ENCODE results near the gene XPR1.

The XPR1 gene

DNA sequence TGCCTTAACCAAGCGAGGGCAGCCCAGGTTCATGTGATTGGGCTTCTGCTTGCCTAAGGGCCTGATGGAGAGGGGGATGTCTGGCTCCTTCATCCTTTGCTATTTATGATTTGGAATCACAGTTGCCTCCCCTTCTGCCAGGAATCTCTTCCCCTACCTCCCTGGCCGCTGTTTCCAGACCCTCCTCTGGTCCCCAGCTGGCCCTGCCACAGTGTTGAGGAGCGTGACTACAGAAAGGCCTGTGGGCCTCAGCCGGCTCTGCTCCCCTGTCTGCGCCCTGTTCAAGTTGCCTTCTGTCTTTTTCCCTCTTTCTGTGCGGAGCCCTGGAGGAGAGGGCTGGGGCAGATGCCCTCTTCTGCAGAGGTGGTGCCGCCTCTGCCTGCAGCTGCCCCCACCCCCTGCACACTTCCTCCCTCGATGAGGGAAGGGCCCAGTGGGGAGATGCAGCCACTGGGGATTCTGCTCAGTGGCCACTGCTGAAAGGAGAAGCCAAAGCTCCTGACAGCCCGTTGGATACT is 287.4 kb downstream of the XPR1 start:
- no peak for DNase-seq

DNA sequence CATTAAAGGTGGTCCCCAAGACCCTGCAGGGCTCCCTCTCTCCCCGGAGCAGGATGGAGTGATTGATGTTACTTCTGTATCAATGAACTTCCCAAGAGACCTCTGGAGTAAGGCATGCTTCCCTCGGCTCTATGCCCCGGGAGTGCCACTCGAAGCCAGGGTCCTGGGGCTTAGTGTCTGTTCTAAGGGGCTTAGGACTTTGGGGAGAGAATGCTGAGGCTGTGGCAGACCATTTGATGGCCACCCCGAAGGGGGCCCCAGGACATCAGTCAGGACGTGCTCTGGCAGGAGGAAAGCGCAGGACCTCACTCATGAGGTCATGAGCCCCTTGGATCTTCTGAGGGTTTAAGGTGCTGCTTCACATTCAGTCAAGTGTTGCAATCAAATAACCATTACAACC is 288.4 kb downstream of the XPR1 start:
- no peak for DNase-seq

DNA sequence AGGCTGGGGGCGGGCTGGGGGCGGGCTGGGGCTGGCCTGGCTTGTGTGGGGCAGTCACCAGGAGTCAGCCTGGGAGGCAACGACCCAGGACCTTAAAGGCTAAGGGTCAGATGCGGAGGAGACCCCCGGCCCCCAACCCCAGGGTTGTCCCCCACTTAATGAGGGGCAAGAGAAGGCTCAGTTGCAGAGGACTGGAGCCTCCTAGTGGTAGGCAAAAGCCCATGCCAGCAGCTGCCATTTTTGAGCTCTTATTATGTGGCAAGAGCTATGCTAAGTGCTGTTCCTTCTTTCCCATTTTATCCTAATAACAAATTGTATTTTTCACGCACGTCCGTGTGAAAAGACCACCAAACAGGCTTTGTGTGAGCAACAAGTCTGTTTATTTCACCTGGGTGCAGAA is 288.9 kb downstream of the XPR1 start:
- DNase-seq = no peak

DNA sequence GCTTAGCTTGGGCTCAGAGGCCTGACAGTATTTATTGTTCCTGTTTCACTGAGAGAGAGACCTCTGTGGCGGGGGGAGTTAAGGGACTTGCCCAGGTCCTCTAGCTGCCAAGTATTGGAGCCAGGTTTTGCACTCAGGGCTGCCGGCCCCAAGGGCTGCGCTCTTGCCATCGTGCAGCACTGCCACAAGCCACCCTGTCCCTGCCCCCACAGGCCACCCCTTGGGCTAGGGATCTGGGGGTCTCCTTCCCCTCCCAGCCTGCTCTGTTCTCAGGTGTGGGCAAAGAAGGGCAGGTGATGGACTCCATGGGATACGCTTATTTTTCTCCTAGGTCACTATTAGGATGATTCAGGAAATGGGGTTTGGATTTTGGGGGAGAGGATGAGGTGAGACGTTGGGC is 289.6 kb downstream of the XPR1 start:
- no peak for DNase-seq

DNA sequence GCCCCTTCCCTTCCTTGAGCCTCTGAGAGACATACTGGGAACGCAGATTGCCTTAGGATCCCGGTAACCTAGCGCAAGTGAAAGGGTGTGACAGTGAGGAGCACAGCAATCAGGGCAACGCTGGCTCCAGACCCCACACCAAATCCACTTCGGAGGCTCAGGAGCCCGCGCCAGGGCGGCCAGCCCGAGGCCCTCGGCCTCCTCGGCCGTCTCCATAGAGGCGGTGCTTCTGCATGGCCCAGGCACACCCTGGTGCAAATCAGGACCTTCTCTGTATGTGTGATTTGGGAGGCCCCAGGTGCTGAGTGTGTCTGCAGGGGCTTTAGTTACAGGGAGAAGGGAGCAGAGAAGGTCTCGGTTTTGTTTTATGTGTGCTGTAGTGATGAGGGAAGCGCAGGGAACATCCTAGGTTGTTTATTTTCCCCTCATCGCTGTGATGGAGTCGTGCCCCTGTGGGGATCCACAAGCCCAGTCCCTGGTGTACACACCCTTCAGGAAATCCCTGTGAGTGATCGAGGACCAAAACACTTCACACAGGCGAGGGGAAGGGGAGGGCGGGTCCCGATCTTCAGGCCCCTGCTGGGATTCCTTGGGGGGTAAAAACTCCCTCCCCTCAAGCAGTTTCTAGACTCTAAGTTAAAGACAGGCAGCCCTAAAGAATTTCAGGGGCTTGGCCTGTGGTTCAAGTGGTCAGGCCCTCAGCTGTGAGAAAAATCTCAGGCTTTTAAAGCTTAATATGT is 290.2 kb downstream of the XPR1 start:
- DNase-seq = no peak

DNA sequence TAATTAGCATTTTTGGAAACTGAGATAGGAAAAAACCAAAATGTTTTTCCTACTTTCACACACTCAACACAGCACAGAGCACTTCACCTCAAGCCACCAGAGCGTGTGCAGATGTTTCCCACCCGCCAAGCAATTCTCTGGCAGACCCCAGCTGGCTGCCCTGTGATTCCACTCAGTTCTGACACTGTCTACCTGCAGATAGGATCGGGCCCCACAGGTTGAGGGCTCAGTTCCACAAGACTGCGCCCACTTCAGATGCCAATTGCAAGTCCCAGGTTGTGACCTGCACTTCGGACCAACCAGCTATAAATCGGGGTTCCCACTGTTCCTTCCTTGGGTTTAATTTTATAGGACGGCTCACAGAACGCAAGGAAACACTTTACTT is 290.8 kb downstream of the XPR1 start:
- DNase-seq = no peak

DNA sequence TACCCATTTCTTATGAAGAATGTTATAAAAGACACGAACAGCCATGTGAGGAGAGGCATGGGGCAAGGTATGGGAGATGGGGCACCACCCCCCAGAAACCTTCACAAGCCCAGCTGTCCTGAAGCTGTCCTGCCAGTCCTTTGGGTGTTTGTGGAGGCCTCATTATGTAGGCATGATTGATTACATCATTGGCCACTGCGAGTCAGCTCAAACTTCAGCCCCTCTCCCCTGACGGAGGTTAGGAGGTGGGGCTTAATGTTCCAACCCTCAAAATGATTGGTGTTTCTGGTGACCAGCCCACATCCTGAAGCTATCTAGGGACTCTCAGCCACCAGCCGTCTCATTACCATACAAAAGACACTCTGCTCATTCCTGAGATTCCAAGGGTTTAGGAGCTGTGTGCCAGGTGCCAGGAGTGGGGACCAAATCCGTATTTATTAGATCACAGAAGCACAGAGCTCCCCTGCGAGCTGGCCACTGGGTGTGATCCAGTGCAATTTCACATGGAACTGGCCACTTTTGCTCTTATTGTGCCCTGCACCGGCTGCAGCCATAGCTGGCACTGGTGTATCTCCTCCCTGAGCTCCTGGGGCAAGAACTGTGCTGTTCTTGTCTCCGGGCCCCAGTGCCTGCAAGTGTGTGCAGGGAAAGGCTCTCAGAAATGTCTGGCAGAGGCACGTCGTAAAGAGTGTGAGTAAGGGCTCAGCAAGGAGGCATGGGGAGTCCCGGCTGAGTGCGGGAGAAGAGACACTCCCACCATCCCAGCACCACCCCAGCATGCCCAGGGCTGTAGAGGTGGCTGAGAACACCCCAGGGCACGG is 291.4 kb downstream of the XPR1 start:
- DNase-seq = peak; percentile 61

DNA sequence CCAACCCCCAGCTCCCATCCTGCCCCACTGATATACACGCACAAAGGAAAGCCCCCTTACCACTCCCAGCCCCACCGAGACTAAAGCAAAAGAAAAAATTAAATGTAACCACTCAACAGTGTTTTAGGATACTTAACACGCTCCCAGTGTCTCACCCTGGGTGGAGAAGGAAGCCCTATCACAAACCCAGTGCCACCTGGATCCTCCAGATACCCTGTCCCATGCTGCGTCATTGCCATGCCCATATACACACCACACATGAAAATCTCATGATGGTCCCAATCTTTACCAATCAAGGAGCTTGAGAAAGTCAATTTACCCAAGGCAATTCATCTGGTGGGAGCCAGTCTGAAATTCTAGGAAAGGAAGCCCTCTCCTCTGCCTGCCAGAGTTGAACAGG is 292.1 kb downstream of the XPR1 start:
- peak; percentile 63 for DNase-seq

DNA sequence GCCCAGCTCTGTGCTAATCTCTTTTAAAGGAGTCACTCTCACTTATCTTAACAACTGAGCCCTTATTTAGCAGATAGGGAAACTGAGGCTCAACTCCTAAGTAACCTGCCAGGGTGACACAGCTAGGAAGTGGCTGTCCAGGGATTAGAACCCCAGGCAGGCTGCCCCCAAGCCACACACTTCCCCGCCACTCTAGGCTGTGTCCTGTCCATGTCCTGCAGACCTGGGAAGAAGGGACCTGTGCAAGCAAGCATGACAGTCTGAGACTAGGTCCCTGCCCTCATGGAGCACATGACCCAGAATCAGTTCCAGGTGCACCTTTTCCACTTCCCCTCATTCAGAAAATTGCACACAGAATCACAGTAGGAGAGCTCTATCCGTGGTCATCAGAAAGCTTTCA is 293.1 kb downstream of the XPR1 start:
- no peak for DNase-seq

DNA sequence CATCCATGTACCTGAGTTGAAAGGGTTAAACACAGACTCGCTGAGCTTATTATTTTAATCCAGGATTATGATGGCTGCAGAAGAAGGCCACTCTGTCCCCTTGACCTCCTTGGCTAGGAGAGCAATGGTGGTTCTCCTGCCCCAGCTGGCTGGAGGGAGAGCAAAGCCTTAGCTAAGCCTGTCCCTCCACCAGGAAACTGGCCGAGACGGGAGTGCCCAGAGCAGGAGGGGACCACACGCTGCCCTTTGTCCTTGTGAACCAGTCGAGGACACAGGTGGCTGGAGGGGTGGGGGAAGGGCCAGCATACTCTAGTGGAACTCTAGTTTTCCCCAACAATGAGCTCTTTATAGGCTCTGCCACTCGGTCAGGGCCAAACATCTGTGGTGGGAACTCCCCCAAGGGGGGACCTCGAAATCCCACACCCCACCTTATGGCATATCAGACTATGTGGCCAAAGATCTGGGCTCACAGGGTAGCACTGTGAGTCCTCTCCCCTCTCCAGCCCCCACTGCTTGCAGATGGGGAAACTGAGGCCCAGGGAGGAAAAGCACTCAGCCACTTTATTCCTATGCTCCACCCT is 293.7 kb downstream of the XPR1 start:
- no peak for DNase-seq

DNA sequence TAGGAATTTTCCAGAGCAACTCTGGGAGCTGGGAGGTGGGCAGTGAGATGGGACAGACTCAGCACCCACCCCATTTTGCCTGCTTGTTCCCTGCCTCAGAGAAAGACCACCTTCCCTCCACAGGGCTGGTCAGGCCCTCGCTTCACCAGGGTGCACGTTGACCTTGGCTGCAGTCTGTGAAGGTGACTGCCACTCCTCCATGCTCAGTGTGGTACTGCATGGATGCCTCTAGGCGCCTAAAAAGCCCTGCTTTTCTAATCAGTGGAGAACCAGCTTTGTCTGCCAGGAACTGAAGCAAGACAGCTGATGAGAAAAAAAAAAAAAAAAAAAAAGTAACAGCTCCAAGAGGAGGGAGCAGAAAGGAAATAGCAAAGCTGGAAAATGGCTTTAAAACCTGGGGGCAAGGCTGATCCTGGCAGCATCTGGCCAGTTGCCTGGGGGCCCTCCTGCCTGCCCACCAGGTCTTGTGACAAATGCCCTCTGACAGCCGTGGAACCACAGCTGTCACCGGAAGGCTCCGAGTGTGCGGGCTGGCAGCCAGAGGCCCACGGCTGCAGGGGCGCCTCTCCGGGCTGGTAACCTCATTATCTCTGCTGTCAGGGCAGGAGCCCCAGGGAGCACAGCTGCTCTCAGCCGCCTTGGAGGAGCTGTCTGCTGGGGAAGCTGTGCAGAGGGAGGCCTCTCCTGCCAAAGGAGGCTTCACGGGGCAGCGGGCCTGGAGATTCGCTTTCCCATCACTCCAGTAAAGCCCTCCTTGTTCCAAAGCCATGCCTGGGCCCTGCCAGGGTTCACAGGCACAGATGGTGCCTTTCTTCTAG is 294.6 kb downstream of the XPR1 start:
- DNase-seq = peak; percentile 93

DNA sequence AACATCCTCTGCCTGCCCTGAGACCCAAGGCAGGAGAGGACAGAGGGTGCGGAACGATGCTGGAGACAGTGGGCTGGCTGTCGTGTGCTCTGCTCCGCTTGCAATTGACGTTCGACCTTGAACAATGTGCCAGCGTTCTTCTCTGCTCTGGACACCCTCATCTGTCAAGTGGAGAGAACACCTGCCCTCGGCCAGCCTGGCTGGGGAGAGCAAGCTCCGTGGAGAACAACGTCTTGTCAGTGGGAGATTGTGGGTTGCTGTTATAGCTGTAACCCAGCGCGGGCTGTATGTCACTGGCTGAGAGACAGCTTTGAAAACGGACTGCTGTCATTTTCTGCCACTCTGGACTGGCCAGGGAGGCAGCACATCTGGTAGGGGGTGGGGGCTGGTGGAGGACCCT is 295.5 kb downstream of the XPR1 start:
- no peak for DNase-seq

DNA sequence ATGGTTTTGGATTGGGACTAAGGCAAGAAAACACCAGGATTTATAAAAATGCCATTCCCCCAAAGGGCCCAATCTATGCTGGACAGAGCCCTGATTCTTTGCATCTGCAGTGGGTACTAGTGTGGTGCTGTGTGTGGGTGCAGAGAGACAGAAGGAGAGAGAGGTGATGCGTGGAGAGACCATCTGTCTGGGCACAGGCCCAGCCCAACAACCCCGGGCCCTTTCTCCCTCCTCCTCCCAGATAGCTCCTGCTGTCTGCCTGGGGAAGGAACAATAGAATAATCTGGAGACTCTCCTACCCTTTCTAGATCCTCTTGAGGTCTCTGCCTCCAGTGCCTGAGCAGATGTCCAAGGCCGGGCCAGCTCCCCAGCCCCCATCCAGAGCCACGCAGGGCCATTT is 296.0 kb downstream of the XPR1 start:
- DNase-seq = no peak

DNA sequence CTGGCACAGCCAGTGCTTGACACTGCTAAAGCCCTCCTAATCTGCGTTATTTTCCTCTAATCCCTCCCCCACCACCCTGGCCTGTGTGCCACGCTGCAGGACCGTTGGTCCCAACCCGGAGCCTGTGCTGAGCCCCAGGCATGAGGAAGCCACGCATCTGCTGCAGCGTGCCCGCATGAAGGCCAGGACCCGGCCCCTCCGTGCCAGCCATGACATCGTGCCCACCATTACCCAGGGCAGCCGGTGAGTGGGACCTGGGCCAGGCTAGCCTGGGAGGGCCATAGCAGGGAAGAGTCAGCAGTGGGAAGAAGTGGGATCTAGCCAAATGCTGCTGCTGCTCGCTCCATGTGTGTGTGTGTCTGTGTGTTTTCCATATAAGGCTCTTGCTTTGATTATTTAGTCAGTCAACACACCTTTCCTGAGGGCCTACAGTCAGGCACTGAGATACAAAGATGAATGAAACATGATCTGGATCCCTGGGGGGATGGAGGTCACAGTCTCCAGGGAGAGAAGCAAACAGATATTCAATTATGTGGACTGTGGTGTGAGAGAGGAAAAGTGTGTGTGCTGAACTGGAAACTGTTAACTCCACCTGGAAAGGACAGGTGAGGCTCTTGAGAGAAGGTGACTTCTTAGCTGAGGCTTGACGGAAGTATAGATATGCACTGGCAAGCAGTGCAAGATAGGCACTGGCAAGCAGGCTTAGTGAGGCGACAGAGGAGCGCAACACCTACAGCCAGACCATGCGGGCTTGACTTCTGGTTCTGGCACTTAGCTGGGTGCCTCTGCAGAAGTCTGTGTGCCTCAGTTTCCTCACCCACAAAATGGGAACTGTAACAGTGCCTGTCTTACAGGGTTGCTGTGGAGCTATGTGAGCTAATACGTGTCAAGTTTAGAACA is 296.8 kb downstream of the XPR1 start:
- no peak for DNase-seq

DNA sequence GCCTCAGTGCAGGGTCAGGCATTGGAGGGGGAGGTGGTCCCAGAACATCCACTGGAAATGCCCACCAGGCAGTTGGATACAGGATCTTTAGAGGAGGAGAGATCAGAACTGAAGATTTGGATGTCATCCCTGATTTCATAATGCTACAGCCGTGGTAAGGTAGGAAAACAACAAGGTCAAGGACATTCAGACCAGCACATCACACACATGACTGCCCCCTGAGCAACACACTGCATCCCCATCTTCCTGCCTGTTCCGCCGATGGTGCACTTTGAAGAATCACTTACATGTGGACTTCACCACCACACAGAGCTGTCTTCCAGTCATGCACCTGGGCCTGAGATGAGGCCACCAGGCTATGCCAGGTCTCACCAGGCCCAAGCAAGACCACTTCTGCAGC is 297.6 kb downstream of the XPR1 start:
- DNase-seq = no peak

DNA sequence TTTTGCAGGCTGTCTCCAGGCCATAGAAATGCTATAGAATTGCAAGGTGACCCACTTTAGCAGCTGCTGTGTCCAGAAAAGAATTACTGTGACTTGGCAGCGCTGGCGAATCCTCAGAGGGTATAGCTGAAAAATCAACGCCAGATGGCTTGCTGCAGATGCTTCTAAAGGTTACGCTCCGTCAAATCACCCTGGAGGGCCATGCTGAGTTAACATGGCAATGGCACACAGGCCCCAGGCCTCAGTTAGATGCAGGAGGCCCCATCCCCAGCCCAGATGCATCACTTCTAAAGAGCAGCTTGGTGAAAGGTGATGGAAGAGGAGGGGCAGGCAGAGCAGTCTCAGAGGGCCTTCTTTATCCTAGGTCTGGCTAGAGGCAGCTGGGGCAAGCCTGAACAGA is 298.9 kb downstream of the XPR1 start:
- no peak for DNase-seq

DNA sequence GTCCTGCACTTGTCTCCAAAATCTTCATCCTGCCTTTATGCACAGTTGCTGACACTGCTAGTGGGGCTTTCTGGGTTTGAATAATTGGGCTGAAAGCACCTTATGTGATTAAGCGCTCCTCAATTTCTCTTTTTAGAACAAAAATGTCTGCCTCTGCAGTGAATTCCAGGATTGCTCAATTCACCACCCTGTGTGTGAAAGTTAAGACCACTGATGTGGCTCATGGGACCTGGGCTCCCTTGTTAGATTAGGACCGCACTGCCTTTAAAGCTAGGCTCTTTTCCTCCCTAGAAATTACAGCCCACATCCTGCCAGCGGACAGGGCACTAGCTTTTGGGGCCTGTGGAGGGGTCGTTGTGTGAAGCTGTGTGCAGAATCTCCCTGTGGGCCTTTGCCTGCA is 299.7 kb downstream of the XPR1 start:
- DNase-seq = no peak

DNA sequence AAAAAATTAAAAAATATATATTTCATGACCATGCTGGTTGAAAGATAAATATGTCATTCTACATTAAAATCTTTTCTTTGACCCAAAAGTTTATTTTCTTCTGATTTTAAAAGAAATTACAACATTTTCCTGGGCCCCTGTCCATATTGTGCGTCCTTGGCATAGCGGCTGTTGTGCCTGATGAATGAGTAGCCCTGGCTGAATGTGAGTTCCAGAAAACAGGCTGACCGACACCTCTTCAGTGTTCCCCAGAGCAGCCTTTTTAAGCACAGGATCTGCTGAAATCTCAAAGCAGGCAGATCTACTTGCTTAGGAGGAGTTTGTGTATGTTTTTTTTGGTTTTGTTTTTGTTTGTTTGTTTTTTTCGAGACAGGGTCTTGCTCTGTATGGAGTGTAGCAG is 300.6 kb downstream of the XPR1 start:
- DNase-seq = no peak

DNA sequence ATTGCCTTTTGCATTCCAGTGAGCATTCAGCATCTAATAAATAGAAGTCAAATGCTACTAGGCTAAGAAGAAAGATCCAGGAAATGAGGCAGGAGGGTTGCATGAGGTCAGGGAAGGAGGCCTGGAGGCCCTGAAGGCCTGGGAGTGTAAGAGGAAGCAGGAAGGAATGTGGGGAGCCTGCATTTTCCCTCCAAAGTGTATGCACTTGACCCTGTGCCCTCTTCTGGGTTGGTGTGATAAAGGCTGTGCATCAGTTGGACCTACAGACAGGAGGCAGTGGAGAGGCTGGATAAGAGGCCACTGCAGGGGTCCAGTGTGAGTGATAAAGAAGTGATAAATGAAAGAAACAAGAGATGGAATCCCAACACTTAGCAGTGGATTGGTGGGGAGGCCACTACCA is 301.3 kb downstream of the XPR1 start:
- DNase-seq = peak; percentile 46

DNA sequence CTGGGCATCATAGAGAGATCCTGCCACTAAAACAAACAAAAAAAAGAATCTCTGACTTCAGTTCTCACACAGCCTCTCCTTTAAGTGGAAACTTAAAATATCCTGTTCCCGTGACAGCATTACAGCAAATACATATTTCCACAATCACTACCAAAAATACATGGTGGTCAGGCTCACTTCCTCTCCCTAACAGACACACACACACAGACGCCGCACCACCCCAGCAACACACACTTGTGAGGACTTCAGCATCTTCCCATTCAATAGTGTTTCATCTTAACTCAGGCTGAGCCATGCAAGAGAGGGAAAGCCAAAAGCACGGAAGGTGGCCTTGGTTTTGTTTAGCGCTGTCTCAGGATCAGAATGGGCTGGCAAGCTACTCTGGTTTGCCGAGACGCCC is 302.7 kb downstream of the XPR1 start:
- DNase-seq = peak; percentile 64

DNA sequence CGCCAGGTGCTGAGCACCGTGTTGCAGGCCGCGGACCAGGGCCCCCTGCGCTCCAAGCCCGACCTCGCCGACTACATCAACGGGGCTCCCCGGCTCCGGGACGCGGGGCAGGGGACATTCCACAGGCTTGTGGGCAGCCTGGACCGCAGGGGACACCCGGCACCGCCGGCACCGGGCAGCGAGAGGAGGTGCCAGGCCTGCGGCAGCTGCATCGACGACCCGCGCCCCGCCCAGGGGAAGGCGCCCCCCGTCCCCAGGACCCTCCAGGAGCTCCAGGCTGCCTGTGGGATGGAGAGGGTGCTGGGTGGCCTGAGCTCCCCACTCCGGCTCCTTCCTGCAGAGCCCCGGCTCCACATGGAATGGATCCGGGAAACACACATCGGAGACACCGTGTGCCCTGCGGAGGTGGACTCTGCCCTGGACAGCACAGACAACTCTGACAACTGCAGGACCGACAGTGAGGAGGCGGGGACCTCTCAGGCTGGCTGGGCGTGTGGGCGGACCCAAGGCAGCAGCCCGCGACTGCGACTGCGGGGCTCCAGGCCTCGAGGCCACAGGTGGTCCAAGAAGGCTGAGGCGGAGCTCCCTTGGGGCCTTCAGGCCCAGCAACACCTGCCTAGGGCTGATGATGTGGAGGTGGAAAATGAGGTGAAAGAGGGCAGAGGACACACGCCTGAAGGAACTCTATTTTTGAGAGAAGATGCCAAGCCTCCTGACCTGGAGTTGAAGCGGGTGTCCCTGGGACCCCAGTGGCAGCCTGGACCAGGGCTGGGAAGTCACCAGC is 303.7 kb downstream of the XPR1 start:
- no peak for DNase-seq
